GM19043 (cell line): ENCODE data around the gene ADCK2.
"Not testable (repeated sequence)": the region's sequence is repeated elsewhere in the genome, so short reads cannot be mapped to it uniquely, and the experiment has no call there.

Source experiments
- ATAC-seq: cut with Tn5 transposase; IDR thresholded peaks from one replicate; pipeline ENCODE4 v1.9.1; 2021; ENCODE audit warnings: low read depth; ENCODE audit not compliant: unreplicated experiment

The ADCK2 gene

DNA sequence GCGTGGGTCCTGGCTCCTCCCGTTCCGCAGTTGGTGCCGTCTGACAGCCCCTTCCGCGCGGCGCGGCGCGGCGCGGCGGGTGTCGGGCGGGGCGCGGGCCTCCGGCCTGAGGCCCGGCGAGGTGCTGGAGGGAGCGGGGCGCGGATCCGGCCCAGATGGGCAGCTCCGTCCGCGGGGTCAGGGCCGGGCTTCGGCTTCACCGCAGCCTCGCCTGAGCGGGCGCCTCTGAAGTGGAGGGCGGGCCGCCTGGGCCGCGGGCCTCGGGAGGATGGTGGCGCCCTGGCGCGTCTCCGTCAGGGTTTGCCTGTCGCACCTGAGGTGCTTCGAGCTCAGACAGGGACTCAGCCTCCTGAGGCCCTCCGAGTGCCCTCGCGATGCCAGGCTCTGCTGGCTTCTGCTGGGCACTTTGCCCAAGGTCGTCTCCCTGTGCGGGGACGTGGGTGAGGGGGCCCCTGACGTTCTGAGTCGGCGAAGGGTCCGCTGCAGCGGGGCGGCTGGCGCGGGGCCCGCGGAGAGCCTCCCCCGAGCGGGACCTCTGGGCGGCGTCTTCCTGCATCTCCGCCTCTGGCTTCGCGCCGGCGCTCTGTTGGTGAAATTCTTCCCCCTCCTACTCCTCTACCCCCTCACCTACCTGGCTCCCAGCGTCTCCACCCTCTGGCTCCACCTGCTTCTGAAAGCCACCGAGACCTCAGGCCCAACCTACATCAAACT is 473 bp downstream of the ADCK2 start:
- peak; percentile 22 for ATAC-seq

DNA sequence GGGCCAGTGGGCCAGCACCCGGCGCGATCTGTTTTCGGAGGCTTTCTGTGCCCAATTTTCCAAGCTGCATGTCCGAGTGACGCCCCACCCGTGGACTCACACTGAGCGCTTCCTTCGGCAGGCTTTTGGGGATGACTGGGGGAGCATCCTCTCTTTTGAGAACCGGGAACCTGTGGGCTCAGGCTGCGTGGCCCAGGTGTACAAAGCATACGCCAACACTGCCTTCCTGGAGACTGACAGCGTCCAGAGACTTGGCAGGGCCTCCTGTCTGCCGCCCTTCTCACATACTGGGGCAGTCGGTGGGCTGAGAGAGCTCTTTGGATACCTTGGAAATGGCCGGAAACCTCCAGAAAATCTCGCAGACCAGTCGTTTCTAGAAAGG is 1.0 kb downstream of the ADCK2 start:
- ATAC-seq = no peak

DNA sequence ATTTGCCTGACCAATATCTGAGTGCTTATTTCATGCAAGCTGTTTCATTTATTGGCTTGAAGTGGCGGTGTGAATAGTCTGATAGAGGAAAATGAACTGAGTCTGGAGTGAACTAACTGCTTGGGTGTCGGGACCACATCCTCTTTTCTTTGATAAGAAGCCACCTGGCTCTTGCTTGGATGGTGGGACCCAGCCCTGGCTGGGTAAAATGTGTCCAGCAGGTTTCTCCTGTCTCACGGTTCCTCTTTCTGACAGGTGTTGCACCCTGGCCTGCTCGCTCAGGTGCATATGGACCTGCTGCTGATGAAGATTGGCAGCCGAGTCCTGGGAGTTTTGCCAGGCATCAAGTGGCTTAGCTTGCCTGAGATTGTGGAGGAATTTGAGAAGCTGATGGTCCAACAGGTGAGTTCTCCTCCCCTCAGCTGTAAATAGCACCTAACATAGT is 1.6 kb downstream of the ADCK2 start:
- peak; percentile 40 for ATAC-seq

DNA sequence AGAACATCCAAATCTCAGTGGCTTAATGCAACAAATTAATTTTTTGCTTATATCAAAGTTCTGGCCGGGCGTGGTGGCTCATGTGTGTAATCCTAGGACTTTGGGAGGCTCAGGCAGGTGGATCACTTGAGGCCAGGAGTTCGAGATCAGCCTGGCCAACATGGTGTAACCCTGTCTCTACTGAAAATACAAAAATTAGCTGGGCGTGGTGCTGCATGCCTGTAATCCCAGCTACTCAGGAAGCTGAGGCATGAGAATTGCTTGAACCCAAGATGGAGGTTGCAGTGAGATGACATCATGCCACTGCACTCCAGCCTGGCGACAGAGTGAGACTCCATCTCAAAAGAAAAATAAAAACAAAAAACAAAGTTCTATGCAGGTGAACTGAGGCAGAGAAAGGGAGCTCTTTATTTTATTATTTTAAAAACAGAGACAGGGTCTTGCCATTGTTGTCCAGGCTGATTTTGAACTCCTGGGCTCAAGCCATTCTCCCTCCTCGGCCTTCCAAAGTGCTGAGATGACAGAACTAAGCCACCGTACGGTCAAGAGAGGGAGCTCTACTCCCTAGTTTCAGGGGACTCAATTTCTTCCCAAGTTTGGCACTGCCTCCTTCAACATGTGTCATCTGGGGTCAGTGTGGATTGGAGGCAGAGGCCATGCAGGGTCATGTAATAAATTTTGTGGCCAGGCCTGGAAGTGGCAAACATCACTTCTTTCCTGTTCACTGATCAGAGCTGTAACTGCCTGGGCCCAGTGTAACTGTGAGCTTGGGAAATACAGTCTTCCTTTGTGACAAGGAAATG is 2.4 kb downstream of the ADCK2 start:
- no peak for ATAC-seq

DNA sequence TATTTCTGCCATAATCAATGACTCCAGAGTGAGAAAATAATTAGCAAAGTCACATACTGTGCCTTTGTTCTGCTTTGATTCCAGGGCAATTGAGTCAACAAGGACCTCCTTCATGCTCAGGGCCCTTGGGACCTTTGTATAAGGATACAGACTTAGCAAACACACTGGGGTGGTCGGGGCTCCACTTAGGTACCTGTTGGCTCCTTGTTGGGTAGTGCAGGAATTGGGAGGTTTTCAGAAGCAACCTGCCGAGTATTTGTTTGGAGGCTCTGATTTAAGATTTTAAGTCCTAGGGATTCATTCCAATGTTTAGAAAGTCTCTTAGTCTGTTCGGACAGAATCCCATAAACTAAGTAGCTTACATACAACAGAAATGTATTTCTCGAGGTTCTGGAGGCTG is 3.0 kb downstream of the ADCK2 start:
- ATAC-seq = no peak

DNA sequence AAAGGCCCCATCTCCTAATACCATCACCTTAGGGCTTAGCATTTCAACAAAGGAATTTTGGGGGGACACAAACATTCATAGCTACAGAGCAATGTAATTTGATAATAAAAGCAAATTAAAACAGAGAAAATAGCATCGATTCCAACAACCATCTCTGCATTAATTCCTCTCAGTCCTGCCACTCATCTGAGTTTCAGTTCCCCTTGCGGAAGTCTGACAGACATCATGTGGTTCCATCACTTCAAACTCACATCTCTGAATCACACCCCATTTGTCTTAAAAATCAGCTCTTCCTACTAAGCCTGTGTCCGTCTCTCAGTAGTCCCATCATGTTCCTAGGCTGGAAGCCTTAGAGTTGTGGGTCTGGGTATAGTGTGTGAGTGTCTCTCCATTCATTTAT is 3.6 kb downstream of the ADCK2 start:
- peak; percentile 54 for ATAC-seq

DNA sequence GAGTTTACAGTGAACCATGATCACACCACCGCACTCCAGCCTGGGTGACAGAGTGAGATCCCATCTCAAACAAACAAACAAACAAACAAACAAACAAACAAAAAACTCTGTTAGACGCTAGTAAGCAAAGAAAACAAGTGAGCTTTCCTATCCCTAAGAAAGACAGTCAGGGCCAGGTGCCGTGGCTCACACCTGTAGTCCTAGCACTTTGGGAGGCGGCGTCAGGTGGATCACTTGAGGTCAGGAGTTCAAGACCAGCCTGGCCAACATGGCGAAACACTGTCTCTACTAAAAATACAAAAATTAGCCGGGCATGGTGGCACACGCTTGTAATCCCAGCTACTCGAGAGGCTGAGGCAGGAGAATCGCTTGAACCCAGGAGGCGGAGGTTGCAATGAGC is 4.2 kb downstream of the ADCK2 start:
- not testable (repeated sequence) for ATAC-seq

DNA sequence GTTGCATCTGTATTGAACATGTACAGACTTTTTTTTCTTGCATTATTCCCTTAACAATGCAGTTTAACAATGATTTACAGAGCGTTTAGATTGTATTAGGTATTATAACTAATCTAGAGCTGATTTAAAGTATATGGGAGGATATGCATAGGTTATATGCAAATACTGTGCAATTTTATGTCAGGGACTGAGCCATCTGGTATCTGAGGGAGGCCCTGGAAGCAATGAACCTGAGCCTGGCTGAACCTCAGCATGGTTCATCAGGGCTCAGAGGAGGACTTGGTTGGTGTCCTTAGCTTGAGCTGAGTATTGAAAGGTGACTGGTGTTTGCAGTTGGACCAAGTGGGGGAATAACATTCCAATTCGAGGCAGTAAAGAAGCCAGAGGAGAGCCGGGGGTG is 4.8 kb downstream of the ADCK2 start:
- no peak for ATAC-seq

DNA sequence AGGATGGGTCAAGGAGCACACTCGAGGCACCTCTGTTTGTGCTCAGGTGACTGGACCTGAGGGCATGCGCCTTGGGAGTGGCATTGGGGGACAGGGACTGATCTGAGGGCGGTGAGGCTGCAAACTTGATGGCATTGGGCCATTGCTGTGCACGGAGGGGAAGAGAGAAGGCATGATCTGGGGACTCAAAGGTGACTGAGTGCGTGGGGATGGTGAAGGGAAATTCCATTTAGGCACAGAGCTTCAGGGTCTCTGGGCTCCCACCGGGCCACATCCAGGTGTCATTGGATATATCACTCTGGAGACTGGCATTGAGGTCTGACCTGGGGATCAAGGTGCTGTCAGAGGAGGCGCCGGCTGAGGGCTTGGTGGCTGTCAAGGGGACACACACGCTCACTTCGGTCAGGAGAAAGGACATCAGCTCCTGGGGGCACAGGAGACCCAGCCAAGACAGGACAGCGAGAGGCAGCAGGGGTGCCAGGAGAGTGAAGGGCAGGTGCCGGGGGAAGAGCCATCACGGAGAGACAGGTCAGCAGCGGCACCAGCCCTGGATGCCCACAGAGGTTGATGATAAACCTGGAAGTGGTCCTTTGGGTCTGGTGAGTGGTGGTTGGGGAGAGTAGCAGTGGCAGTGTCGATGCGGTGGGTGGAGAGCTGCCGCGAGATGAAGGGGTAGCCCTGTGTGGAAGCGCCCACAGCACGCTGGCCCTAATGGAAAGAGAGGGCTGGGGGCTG is 5.5 kb downstream of the ADCK2 start:
- no peak for ATAC-seq

DNA sequence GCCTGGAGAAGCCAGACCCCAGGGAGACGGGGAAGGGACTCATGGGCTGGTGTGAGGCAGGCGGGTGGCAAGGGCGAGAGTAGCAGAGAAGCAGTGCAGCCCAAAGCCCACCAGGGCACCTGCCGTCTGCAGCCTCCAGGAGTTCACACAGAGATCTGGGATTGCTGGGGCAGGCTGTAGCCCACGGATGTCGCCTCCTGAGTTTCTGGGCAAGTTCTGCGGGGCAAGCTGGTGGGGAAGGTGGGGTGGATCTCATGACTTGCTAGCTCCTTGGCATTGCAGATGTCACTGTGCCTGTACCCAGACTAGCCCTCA is 6.0 kb downstream of the ADCK2 start:
- no peak for ATAC-seq

DNA sequence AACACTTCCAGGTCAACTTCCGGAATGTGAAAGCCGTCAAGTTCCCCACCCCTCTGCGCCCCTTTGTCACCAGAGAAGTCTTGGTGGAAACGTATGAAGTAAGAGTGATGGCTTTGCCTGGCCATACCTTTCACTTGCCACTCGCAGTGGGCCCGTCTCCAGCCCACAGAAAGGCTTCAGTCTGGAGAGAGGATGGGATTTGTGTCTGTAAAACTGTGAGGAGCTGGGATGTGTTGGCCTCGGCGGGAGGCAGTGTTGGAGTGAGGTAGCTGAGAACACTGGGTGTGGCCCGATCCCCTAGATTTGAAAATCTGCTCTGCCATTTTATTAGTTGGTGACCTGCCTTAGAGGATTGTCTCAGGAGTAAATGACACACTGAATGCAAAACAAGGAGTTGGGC is 6.4 kb downstream of the ADCK2 start:
- no peak for ATAC-seq

DNA sequence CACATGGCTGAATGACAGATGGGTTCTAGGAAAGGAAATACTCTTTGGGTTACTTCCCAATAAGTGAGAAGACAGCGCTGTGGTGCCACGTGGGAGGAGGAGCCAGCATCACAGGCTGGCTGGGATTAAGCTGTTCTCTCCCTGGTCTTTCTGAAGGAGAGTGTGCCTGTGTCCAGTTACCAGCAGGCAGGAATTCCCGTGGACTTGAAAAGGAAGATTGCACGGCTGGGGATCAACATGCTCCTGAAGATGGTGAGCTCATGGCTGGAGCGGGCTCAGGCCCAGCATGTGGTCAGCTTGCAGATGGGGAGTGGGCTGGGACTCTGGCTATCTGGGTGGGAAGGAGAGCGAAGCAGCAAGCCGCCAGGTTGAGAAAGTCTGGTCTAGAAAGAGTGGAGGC is 8.1 kb downstream of the ADCK2 start:
- no peak for ATAC-seq

DNA sequence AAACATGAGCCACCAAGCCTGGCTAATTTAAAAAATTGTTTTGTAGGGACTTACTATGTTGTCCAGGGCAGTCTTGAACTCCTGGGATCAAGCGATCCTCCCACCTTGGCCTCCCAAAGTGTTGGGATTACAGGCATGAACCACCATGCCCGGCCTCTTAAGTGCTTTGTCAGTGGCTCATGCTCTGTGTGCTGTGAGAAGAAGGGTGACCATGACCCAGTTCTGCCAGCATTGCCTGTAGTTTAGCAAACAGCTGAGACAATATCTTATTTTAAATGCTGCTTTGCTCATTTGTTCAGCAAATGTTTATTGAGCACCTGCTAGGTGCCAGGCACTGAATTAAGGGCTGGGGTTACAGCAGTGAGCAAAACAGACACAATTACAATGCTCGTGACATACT is 9.0 kb downstream of the ADCK2 start:
- no peak for ATAC-seq

DNA sequence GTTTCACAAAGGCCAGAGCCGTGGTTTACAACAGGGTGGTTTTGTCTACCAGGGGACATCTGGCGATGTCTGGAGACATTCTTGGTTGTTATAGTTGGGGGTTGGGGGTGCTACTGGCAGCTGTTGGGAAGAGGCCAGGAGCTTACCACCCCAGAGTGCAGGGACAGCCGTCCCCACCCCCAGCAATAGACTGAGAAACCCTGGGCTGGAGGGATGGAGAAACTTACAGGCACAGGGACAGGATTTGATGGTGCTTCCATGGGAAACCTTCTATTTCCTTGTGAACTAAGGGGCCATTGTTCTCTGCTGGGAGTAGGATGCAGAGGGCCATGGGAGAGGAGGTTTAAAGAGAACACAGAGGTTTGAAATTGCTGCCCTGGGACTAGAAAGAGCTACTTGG is 10.9 kb downstream of the ADCK2 start:
- no peak for ATAC-seq

DNA sequence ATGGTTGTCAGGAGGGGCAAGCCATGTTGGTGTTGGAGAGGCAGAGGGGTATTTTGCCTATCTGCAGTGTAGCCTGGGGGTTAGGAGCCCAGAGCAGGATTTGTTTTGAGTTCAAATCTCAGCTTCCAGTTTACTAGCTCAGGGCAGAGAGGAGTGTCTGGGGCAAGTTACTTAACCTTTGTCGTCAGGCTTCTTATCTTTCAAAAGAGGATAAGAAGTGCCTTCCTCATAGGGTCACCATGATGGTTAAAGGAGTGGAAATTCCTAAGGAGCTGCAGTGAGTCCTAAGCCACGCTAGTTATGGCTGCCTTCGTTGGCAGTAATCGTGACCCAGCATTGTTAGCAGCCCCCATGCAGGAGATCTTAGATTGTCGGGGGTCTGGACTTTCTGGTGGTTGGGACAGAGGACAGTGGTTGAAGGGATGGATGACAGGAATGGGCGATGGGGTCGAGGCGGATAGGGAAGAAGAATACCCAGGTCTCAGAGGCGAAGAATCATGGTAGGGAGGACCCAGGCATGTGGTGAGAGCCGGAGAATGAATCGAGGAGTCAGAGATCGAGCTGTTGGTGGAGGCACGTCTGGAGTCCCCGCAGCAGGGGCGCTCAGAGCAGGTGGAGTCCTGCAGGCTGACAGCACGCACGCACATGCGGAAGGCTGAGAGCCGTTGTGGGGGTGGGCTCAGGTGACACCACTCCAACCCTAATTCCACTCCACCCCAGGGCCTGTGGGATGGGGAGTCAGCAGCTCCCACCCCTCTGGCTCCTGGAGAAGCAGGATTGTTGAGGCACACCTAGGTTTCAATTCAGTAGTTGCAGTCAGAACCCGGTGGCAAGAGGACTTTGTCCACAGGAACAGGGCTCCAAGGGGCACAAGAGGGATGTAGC is 11.6 kb downstream of the ADCK2 start:
- ATAC-seq = no peak

DNA sequence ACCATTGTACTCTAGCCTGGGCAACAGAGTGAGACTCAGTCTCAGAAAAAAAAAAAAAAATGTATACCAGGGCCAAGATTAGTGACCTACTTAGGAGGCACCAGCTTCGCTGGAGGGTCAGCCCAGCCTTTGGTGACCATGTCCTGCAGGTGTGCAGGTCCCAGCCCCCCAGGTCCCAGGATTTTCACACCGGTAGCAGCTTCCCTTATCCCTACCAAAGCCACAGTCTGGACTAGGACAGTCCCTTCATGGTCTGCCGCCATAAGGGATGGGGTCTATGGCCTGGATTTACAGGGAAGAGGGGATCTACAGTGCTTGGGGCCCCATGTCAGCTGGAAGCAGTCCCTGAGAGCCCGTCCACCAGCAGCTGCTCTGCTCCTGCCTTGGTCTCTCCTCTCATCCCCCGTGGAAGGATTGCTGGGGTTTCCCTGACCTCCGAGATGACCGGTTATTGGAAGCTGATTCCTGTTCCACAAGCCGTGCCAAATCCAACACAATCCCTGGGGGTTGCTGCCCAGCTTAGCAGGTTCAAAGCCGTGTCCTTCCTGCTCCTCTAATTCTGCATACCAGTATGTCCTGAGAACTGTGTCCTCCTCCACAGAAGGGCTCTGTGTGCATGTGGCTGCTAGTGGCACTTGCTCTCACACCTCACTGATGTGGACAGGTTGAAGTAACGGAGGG is 12.8 kb downstream of the ADCK2 start:
- no peak for ATAC-seq

DNA sequence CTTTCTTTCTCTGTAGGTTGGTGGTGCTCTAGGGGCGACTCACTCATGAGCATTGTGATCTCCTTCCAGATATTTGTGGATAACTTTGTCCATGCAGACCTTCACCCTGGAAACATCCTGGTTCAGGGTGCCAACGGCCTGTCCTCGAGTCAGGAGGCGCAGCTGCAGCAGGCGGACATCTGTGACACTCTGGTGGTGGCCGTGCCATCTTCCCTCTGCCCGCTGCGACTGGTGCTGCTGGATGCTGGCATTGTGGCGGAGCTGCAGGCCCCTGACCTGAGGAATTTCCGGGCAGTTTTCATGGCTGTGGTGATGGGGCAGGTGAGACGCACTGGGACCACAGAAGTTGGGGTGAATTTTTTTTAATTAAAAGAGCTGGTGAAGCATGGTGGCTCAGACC is 14.2 kb downstream of the ADCK2 start:
- ATAC-seq = no peak

DNA sequence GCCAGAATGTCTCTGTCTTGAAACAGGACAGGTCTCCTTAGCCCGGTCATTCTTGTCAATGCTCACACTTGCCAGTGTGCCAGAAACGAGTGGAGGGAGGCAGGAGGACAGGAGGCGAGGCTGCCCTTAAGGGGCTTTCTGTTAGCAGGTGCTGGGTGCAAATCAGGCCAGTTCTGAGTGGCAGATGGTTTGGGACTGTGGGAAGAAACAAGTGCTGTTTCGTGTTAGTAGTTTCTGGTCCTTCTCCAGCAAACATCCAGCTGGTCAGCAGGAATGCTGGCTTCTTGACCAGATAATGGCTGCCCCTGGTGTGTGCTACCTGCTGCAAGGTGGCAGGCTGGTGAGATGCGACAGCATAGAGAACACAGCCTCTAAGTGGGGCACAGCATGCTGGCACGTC is 15.6 kb downstream of the ADCK2 start:
- no peak for ATAC-seq

DNA sequence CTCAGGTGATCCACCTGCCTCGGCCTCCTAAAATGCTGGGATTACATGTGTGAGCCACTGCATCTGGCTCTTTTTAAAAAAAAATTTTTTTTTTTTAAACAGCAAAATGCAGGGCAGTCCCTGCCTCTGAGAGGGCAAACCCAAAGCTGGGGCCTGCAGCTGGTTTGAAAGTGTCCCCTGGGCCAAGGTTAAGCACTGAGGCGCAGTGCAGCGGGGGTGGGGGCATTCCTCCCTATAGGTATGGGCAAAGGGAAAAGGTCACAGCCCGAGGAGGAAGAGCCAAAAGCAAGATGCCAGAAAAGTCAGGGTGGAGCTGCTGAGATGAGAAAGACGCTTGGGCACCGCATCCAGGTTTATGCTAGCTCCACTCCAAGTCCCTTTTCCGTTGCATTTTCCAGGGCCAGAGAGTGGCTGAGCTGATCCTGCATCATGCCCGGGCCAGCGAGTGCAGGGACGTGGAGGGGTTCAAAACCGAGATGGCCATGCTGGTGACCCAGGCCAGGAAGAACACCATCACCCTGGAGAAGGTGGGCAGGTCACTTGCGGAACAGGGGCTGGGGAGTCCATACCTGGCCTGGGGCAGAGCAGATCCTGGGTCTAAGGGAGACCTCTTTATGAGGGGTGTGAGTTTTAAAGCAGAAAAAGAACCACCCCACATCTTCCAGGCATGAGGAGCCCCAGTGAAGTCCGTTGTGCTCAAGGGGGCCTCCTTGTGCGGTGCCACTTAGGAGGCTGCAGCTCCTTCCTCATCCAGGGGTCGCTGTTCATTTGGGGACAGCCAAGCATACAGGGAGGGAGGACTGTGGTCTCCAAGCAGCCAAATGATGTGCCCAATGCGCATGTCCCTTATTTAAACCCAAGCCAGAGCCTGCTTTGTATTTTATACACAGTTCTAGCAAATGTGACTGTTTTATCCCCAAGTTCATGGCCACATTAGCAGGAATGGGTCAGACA is 16.7 kb downstream of the ADCK2 start:
- no peak for ATAC-seq
